Glomerular endothelial cell (primary cell): Measurements from ENCODE around the gene ERC1. TPM values are rescaled to one million over a fixed set of nuclear protein-coding genes. Genes with fewer than 3 reads are reported as not detected.

Experiments used
- DNase-seq: peaks from one replicate; pipeline ENCODE4 v3.0.0-alpha.2; 2011; ENCODE audit warnings: low read depth, low spot score; ENCODE audit errors: extremely low read depth
- total RNA-seq: library from RNA; depleted of rRNA; stranded (reverse); fragments of >200 nt; gene quantifications from 2 replicates; pipeline ENCODE4 v1.2.3, GENCODE V29; 2015

ERC1 gene
- total RNA-seq, 1 donor from 2014 or later: 44.4 TPM

DNA sequence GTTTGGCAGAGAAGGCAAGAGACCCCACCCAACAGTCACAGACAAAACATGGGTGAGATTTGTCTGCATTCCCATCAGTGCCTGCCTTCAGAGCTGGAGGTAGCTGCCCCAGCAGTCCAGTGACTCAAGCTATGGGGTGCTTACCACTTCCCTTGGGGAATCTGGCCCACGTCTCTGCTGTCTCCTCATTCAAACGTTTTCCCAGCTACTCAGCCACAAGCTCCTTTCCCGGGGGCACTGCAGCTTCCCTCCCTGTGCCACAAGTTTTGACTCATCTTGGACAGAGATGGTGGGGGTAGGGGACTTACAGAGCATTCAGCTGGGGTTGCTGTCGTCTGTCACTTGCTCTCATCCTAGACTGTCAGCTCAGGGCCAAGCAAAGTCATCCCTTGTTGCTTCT is 536.8 kb downstream of the ERC1 start:
- DNase-seq: no peak

DNA sequence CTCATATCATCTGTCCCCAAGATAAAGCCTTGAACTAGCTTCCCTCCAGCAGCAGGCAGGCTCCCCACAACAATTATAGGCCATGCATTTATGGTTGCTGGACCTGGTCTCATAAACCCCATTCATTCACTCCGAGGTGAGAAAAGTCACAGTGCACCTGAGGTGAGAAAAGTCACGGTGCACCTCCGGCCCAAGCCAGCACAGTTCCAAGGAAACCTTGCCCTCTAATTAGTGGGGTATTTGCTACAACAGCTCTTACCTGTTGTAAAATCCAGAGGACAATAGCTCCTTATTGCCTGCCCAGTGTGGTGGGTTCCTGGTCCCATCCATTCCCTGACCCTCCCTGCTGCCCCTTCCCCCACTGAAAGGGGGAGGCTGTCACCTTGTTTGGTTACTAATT is 537.8 kb downstream of the ERC1 start:
- no peak for DNase-seq

- no peak for DNase-seq
These were observed 538.3 kb downstream of the ERC1 start for GRCh38 chr12:1529228-1529861.

GRCh38 chr12:1529862-1530591 is 539.0 kb downstream of the ERC1 start:
- no peak for DNase-seq

DNA sequence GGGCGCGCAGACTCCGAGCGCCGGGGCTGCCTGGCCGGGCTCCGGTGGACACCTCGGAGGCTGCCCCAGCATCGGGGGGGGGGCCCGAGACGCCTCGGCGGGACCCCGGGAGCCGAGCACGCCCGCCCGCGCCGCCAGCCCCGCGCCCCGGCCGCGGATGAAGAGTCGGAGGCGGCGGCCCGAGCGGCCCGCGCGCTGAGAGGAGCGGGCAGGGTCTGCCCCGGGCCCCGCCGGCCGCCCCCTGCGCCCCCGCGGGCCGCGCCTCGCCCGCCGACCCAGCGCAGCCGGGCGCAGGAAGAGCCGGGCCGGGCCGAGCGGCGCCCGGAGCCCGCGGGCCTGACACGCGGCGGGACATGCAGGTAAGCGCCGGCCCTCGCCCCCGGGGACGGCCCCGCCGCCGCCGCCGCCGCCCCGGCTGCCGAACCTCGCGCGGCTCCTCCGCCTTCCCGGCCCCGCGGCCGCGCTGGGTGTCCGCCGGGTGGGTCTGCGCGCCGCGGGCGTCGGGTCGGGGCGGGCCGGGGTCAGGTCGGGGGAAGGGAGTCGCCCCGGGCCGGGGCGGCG is 539.6 kb downstream of the ERC1 start:
- DNase-seq: no peak

DNA sequence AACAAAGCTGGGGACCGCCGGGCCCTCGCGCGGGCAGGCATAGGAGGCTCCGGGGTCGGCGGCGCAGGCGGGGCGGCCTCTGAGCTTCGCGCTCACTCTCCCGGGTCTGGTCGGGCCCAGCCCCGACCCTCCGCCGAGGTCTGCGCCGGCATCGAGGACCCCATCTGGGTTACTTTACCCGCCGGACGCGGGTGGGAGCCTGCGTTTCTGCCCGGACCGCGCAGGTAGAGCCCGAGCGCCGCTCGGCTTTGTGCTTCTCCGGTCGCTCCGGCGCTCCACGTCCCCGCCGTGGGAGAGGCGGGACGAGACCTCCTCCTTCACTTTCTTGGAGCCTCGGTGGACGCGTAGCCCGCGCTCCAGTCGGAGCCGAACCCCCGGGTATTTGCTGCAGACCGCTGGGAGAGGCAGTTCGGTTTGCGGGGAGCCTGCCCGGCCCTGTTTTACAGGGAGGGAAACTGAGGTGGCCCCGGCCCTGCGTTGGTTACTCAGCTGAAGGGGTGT is 540.2 kb downstream of the ERC1 start:
- DNase-seq: no peak

DNA sequence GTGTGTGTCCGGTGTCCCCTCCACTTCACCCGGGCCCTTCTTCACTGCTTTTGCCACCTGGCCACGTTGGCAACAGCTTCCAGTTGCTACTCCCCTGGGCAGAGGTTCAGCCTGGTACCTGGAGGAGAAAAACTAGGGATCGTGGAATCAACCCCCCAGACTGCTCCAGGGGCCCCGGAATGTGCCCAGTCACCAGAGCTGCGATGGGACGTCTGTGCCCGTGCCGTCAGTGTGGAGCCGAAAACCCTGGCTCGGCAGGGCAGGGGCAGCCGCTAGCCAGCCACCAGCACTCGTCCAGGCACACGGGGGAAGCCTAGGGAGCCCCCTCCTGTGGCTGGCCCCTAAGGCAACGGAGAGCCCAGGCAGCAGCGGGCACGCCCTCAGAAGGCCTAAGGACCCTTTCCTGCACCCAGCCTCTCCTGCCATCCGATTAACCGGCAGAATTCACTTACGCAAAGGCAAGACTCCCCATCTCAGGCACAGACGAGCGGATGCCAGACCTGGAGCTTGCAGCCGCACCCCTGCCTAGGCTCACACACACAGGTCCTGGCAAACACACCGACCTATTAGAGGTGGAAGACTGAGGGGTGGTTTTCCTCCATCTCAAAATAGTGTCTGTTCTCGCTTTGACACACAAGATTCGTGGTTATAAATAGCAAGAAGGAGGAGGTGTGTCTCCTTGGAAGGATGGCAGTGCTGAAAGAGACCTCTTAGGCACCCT is 540.8 kb downstream of the ERC1 start:
- DNase-seq: no peak

- DNase-seq: no peak
These were observed 541.5 kb downstream of the ERC1 start for GRCh38 chr12:1532375-1533165.

DNA sequence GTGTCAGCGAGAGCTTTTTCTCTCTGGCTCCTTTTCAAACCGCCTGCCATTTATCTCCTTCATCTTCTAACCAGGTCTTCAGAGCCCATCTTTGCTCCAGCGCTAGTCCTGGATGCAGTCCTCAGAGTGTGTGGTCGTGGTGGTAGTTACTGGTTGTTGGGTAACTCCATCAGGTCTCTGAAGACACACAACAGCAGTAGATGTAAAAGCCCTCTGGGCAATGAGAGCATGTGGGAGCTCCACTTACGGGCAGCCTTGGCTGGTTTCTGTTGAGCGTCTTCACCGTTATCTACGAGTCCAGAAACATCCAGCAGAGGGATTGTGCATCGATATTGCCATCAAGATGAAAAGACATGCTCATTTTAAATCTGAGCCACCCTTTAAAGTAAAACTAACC is 542.2 kb downstream of the ERC1 start:
- no peak for DNase-seq

- no peak for DNase-seq
These were observed 542.7 kb downstream of the ERC1 start for GRCh38 chr12:1533602-1534304.

- no peak for DNase-seq
These were observed 543.7 kb downstream of the ERC1 start for GRCh38 chr12:1534748-1535147.

- DNase-seq: no peak
These were observed 545.8 kb downstream of the ERC1 start for GRCh38 chr12:1536817-1537216.

DNA sequence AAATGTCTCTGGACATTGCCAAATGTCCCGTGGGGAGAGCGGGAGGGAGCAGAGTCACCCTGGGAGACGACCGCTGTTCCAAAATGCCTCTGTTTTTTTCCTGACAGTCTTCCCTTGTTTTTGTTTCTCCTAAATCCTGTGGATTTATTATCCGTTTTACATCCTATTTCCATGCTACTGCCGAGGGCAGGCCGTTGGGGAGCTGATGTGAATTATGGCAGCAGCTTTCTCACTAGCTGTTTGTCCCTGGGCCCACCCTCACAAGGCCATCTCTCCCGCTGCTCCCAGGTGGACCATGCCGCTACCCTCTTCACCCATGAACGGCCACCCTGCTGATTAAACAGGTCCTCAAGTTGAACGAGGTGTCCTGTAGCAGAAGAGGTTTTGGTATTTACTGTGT is 548.1 kb downstream of the ERC1 start:
- DNase-seq: no peak

- no peak for DNase-seq
These were observed 549.7 kb downstream of the ERC1 start for GRCh38 chr12:1540690-1541089.

DNA sequence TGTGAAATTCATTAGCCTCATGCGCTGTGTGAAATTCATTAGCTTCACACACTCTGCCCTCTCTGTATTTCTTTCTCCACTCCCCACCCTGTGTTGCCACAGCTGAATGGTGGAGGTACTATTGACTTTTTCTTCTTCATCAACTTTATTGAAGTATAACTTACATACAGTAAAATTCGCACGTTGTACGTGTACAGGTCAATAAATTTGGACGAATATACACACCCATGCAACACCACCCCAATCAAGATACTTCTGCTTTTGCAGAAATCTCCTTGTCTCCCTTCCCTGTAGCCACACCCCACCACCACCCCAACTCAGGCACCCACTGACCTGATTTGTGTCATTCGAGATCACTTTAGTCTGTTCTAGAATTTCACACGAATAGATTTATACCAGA is 551.6 kb downstream of the ERC1 start:
- DNase-seq: no peak

GRCh38 chr12:1544996-1545700 is 554.1 kb downstream of the ERC1 start:
- DNase-seq: peak; percentile 16
